ENCODE measurements around the gene PAN2.
"Not testable (repeated sequence)": the region's sequence is repeated elsewhere in the genome, so short reads cannot be mapped to it uniquely, and the experiment has no call there.

- TF ChIP-seq CTCF, EP300 (IDR thresholded peaks at IDR 0.05): not testable (repeated sequence)
Observed at GRCh38 chr12:56321610-56322009, 12.2 kb downstream of the PAN2 start.
